ENCODE results near the gene PRR14L.
"Not testable (repeated sequence)": the region's sequence is repeated elsewhere in the genome, so short reads cannot be mapped to it uniquely, and the experiment has no call there.

DNA sequence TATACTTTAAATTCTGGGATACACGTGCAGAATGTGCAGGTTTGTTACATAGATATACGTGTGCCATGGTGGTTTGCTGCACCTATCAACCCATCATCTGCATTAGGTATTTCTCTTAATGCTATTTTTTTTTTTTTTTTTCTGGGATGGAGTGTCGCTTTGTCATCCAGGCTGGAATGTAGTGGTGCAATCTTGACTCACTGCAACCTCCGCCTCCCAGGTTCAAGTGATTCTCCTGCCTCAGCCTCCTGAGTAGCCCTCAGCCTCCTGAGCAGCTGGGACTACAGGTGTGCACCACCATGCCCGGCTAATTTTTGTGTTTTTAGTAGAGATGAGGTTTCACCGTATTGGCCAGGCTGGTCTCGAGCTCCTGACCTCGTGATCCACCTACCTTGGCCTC lies 49.4 kb upstream of the PRR14L start:
- not testable (repeated sequence) for TF ChIP-seq KAT8, TRIM24 (CRISPR knock-in tag; IDR thresholded peaks at IDR 0.05)

All from HepG2 (cell line).